Activated CD8-positive, alpha-beta T cell treated with anti-CD3 and anti-CD28 coated beads, Interleukin-2, amount 10 ng/mL, durations not matched to agents 7 days and 5 days (primary cell): ENCODE measurements around the gene NF1. TPM values are rescaled to one million over a fixed set of nuclear protein-coding genes. Genes with fewer than 3 reads are reported as not detected.

ENCODE experiments used
- ATAC-seq: fragments of 150-1000 bp; cut with Tn5 transposase; one replicate; pipeline ENCODE4 v1.10.0; 2021; ENCODE audit warnings: moderate library complexity
- CTCF ChIA-PET: fragments of 350-600 bp; sonication (Branson Sonifier 250); formaldehyde crosslinking; loops from one replicate; lab custom pipeline; 2021; ENCODE audit warnings: antibody characterized with exemption; lab: Charles Lee
- POLR2A ChIA-PET: fragments of 350-600 bp; sonication (Branson Sonifier 250); formaldehyde crosslinking; loops from one replicate; lab custom pipeline; 2021; ENCODE audit warnings: antibody characterized with exemption; lab: Charles Lee
- DNase-seq: peaks from one replicate; pipeline ENCODE4 v3.0.0-alpha.2; 2020
- H3K27ac Mint-ChIP-seq: one replicate; pipeline ENCODE4 v1.8.0; 2021; ENCODE audit warnings: mild to moderate bottlenecking, mixed read lengths
- H3K27me3 Mint-ChIP-seq: one replicate; pipeline ENCODE4 v1.8.0; 2021; ENCODE audit warnings: low read depth, mixed read lengths
- H3K36me3 Mint-ChIP-seq: one replicate; pipeline ENCODE4 v1.8.0; 2021; ENCODE audit warnings: low read depth, mixed read lengths
- H3K4me1 Mint-ChIP-seq: one replicate; pipeline ENCODE4 v1.8.0; 2021; ENCODE audit warnings: low read depth, mixed read lengths
- H3K4me3 Mint-ChIP-seq: one replicate; pipeline ENCODE4 v1.8.0; 2021; ENCODE audit warnings: mild to moderate bottlenecking, mixed read lengths
- H3K9me3 Mint-ChIP-seq: one replicate; pipeline ENCODE4 v1.8.0; 2022; ENCODE audit warnings: mixed read lengths; ENCODE audit not compliant: insufficient read depth
- total RNA-seq, 2 experiments: library from RNA; stranded (reverse); gene quantifications; one replicate each; pipeline ENCODE4 v1.2.3, GENCODE V29; 2021

The NF1 gene
- total RNA-seq, 2 experiments from 2014 or later = 16.7 to 17.4 TPM

DNA sequence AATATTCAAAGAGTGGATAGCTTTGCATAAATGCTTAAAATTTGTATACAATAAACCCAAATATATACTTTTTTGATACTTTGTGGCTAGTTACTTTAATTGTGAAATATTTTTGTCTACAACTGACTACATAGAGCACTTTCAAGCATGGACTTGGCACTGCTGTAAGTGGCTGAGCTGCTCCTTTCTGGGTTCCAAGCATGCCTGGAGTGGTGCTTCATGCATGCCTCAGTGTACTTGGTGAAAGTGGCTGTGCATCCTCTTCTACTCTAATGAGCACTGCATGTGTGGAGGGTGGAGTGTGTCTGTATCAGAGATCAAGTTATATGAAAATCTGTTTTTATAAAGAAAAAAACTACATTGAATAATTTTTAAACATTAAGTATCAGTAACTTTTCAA is 108.2 kb downstream of the NF1 start:
- no peaks in the 10 kb centered on the region for H3K27me3 Mint-ChIP-seq
- H3K4me1 Mint-ChIP-seq = no peaks in the 10 kb centered on the region
- H3K27ac Mint-ChIP-seq = no peak overlapping the region
- DNase-seq (no peak), ATAC-seq (no peak)
- H3K9me3 Mint-ChIP-seq = no peaks in the 10 kb centered on the region
- ChIA-PET CTCF (interaction anchor here (1.2 to 1.4 kb wide), 2 partner anchors 13 to 170 kb away, joined by 3 to 9 read pairs; no protein-coding TSS in a partner anchor), POLR2A (no interaction called here)
- H3K36me3 Mint-ChIP-seq = no peaks in the 10 kb centered on the region
- H3K4me3 Mint-ChIP-seq = no peak overlapping the region

DNA sequence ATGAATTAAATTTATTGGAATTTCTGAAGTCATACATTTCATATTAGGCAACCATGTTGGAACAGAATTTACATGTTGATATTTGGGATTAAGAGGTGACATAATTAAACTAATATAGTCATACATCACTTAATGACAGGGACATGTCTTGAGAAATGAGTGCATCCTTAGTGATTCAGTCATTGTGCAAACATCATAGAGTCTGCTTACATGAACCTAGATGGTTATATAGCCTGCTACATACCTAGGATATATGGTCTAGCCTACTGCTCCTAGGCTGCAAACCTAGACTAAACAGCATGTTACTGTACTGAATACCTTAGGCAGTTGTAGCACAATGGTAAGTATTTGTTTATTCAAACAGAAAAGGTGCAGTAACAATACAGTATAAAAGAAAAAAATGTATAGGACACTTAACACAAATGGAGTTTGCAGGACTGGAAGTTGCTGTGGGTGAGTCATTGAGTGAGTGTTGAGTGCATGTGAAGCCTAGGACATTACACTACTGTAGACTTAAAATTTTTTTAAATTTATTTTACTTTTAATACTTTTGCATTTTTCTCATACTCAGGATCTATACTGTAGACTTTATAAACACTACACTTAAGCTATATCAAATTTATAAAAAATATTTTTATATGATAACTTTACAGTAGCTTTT is 116.7 kb downstream of the NF1 start:
- H3K27ac Mint-ChIP-seq = no peak overlapping the region
- H3K4me1 Mint-ChIP-seq = no peaks in the 10 kb centered on the region
- ATAC-seq (no peak), DNase-seq (no peak)
- no peaks in the 10 kb centered on the region for H3K36me3 Mint-ChIP-seq
- H3K9me3 Mint-ChIP-seq = no peaks in the 10 kb centered on the region
- ChIA-PET POLR2A (no interaction called here), CTCF (no interaction called here)
- H3K4me3 Mint-ChIP-seq = no peak overlapping the region
- no peaks in the 10 kb centered on the region for H3K27me3 Mint-ChIP-seq

DNA sequence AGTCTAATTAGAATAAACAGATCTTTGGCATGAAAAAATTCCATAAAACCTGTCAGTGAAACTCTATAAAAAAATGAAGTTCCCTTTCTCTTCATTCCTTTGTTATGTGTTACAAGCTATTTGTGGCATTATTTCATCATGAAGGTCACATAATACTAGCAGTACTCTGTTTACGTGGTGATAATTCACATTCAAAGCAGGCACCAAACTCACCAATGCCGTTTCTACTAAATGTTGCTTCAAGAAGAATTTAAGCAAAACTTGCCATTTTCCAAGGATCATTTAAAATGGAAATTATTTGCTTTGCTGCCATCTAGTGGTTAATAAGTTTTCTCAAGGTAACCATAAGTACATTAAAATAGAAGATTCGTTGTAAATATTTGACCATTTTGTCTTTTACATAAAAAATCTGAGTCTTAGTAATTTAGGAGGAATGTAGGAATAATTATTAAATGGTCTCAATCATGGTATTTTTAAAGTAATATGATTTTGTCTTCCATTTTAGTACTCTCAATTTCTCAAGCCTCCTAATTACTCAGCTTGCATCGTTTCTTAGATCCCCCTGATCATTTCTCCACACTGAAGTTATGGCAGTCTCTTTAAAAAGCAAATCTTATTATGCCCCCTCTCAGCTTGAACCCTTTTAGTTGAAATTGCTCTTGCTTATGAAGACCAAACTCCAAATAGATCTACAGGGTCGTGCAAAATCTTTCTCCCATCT is 121.4 kb downstream of the NF1 start:
- Mint-ChIP-seq H3K4me1 (no peaks in the 10 kb centered on the region), H3K27me3 (no peaks in the 10 kb centered on the region), H3K9me3 (no peaks in the 10 kb centered on the region), H3K36me3 (no peaks in the 10 kb centered on the region), H3K4me3 (no peak overlapping the region), H3K27ac (no peak overlapping the region)
- DNase-seq = no peak
- POLR2A ChIA-PET = no interaction called here
- ATAC-seq = no peak
- CTCF ChIA-PET = interaction anchor here (0.6 to 3.8 kb wide), 38 partner anchors 8 to 323 kb away, joined by 3 to 16 read pairs (median 4); partner anchors contain the start of genes RNF135 and TEFM

DNA sequence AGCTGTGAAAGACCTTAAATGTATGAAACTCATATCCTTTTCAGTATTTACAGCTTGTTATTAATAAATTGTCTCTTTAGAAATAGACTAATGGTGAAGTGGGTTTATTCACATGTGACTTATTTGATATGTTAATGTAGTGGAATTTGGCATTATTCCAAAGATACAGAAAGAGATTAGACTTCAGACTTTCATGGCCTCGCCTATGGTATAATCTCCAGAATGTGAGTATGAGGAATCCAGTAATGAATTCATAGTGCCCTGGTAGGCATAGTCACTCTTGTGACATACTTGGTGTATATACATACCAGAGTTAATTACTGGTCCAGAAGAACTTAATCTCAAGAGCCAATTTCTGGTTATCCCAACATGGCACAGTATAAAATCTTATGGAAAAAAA is 129.6 kb downstream of the NF1 start:
- ChIA-PET POLR2A (no interaction called here), CTCF (interaction anchor here (1.7 to 3.2 kb wide), 2 partner anchors 9 to 148 kb away, joined by 5 to 10 read pairs; no protein-coding TSS in a partner anchor)
- peaks cover 2% of the 10 kb centered on the region for H3K36me3 Mint-ChIP-seq
- ATAC-seq (no peak), DNase-seq (no peak)
- no peaks in the 10 kb centered on the region for H3K9me3 Mint-ChIP-seq
- no peaks in the 10 kb centered on the region for H3K27me3 Mint-ChIP-seq
- H3K27ac Mint-ChIP-seq = no peak overlapping the region
- H3K4me1 Mint-ChIP-seq = peaks cover 13% of the 10 kb centered on the region
- no peak overlapping the region for H3K4me3 Mint-ChIP-seq

DNA sequence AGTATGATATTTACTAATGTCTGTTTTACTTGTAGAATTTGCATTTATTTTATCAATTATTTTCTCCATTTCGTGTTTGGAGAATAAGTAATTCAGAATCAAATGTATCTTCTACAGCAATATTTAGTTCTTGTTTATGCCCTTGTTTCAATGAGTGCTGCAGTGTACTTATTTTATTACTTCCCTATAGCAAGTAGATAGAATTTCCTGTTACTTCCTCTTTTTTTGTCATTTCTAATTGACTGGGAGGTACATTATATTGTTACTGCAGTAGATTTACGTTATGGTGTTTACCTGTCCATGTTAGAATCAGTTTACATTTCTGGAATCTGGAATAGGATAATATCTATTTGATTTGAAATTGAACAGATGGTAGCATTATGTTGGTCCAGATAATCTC is 131.1 kb downstream of the NF1 start:
- Mint-ChIP-seq H3K36me3 (peaks cover 2% of the 10 kb centered on the region), H3K27me3 (no peaks in the 10 kb centered on the region), H3K4me3 (no peak overlapping the region), H3K4me1 (peaks cover 13% of the 10 kb centered on the region), H3K27ac (no peak overlapping the region), H3K9me3 (no peaks in the 10 kb centered on the region)
- CTCF ChIA-PET = interaction anchor here (3.2 kb wide), 1 partner anchor 11 kb away, joined by 10 read pairs; no protein-coding TSS in a partner anchor
- ATAC-seq (no peak), DNase-seq (no peak)
- POLR2A ChIA-PET = no interaction called here

DNA sequence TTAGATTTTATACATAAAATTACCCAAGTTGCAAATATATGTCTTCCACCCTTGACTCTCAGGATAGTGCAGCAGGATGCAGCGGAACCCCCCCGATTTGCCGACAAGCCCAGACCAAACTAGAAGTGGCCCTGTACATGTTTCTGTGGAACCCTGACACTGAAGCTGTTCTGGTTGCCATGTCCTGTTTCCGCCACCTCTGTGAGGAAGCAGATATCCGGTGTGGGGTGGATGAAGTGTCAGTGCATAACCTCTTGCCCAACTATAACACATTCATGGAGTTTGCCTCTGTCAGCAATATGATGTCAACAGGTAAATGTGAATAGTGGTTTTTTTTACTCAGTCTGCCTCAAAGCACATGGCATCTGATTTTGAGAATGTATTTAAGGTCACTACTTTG is 131.6 kb downstream of the NF1 start:
- ChIA-PET POLR2A (no interaction called here), CTCF (interaction anchor here (2.3 kb wide), 1 partner anchor 11 kb away, joined by 13 read pairs; no protein-coding TSS in a partner anchor)
- Mint-ChIP-seq H3K4me3 (no peak overlapping the region), H3K36me3 (peaks cover 2% of the 10 kb centered on the region), H3K4me1 (peaks cover 13% of the 10 kb centered on the region), H3K27me3 (no peaks in the 10 kb centered on the region), H3K27ac (no peak overlapping the region), H3K9me3 (no peaks in the 10 kb centered on the region)
- DNase-seq = peak; percentile 27
- no peak for ATAC-seq

DNA sequence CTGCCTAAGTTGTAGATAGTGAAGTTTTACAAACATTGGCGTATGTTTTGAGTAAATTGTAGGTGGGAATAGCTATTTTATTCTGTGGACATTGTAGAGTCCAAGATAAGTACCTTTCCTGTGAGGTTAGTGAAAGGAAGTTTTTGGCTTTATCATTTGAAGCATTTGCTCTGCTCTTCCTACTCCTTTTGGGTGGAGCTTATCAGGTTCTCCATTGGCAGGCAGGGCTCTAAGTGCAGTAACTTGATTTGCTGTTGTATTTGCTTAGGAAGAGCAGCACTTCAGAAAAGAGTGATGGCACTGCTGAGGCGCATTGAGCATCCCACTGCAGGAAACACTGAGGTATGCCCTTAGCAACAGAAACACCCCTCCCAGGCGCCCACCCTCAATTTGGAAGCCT is 132.2 kb downstream of the NF1 start:
- H3K27me3 Mint-ChIP-seq = no peaks in the 10 kb centered on the region
- peaks cover 13% of the 10 kb centered on the region for H3K4me1 Mint-ChIP-seq
- POLR2A ChIA-PET = no interaction called here
- H3K4me3 Mint-ChIP-seq = no peak overlapping the region
- DNase-seq (no peak), ATAC-seq (no peak)
- CTCF ChIA-PET = interaction anchor here (1.6 to 2.3 kb wide), 2 partner anchors 11 to 18 kb away, joined by 4 to 13 read pairs; no protein-coding TSS in a partner anchor
- H3K9me3 Mint-ChIP-seq = no peaks in the 10 kb centered on the region
- H3K27ac Mint-ChIP-seq = no peak overlapping the region
- peaks cover 2% of the 10 kb centered on the region for H3K36me3 Mint-ChIP-seq

DNA sequence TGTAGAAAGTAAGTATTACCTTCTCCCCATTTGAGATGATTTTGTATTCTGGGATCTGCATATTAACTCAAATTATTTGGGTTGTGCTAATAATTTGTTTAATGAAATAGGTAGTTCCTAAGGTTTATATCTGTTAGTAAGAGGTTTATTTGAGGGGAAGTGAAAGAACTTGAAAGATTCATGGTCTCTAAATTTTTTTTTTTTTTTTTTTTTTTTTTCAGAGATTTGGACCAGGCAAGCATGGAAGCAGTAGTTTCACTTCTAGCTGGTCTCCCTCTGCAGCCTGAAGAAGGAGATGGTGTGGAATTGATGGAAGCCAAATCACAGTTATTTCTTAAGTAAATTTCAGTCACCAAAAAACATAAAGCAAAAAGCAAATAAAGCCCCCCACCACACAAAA is 137.1 kb downstream of the NF1 start:
- Mint-ChIP-seq H3K4me3 (no peak overlapping the region), H3K27me3 (no peaks in the 10 kb centered on the region), H3K4me1 (peaks cover 3% of the 10 kb centered on the region), H3K9me3 (no peaks in the 10 kb centered on the region), H3K36me3 (peaks cover 16% of the 10 kb centered on the region), H3K27ac (no peak overlapping the region)
- ATAC-seq = no peak
- ChIA-PET POLR2A (no interaction called here), CTCF (no interaction called here)
- no peak for DNase-seq

DNA sequence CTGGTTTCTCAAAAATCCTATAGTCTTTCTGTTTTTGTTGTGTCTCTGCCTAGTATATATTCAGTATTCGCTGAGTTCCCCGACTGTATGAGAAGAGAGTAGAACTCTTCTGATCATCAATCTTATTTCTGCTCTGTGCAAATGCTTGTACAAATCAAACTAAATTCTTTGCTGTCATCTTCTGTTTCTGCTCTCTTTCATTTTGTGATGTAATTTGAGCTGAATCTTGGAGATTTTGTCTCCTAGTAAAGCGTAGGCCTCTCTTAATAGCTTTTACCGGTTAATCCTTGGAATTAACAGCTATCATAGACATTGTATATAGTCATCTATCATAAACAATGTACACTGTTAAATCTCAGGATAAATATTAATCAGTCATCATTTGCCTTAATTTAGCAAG is 140.3 kb downstream of the NF1 start:
- Mint-ChIP-seq H3K9me3 (no peaks in the 10 kb centered on the region), H3K4me3 (no peak overlapping the region), H3K36me3 (peaks cover 17% of the 10 kb centered on the region), H3K27ac (no peak overlapping the region), H3K4me1 (no peaks in the 10 kb centered on the region), H3K27me3 (no peaks in the 10 kb centered on the region)
- ChIA-PET POLR2A (no interaction called here), CTCF (interaction anchor here (0.7 kb wide), 1 partner anchor 138 kb away, joined by 3 read pairs; no protein-coding TSS in a partner anchor)
- ATAC-seq = no peak
- no peak for DNase-seq

DNA sequence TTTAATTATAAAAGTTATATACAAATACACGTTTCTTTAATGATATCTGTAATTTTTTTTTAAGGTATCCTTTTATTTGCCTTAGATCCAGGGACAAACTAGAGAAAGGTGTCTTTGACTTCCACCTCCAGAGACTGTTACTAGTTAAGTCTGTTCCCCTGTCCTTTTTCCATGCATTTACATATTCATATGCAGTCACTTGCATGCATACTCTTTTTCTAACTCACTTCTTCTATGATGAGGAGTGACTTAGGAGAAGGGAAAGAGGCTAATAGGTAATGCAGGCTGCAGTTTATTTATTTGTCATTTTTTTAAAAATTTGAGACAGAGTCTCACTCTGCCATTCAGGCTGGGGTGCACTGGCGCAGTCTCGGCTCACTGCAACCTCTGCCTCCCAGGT is 141.4 kb downstream of the NF1 start:
- ChIA-PET POLR2A (no interaction called here), CTCF (interaction anchor here (0.7 kb wide), 1 partner anchor 137 kb away, joined by 3 read pairs; no protein-coding TSS in a partner anchor)
- Mint-ChIP-seq H3K27ac (no peak overlapping the region), H3K9me3 (no peaks in the 10 kb centered on the region), H3K4me1 (peaks cover under 1% of the 10 kb centered on the region), H3K27me3 (no peaks in the 10 kb centered on the region), H3K4me3 (no peak overlapping the region), H3K36me3 (peaks cover 22% of the 10 kb centered on the region)
- DNase-seq = no peak
- no peak for ATAC-seq

DNA sequence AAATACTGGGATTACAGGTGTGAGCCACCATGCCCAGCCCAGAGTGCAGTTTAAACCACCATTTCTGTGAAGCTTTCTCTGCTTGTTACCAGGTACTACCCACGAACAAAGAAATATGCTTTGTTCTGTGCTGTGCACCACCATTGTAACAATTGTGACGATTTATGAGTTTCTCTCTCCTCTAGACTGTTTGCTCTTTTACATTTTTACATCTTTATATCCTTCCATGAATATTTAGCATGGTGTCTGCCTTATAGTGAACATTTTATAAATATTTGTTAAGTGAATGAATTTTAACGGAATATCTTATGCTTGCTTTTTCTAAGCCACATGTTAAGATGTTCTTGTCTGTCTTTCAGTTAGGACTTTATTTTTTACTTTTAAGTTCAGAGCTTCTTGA is 141.9 kb downstream of the NF1 start:
- ChIA-PET POLR2A (no interaction called here), CTCF (interaction anchor here (1.1 kb wide), 1 partner anchor 21 kb away, joined by 3 read pairs; no protein-coding TSS in a partner anchor)
- ATAC-seq (no peak), DNase-seq (no peak)
- peaks cover 26% of the 10 kb centered on the region for H3K36me3 Mint-ChIP-seq
- no peak overlapping the region for H3K27ac Mint-ChIP-seq
- H3K27me3 Mint-ChIP-seq = no peaks in the 10 kb centered on the region
- no peaks in the 10 kb centered on the region for H3K9me3 Mint-ChIP-seq
- peaks cover 6% of the 10 kb centered on the region for H3K4me1 Mint-ChIP-seq
- H3K4me3 Mint-ChIP-seq = no peak overlapping the region

DNA sequence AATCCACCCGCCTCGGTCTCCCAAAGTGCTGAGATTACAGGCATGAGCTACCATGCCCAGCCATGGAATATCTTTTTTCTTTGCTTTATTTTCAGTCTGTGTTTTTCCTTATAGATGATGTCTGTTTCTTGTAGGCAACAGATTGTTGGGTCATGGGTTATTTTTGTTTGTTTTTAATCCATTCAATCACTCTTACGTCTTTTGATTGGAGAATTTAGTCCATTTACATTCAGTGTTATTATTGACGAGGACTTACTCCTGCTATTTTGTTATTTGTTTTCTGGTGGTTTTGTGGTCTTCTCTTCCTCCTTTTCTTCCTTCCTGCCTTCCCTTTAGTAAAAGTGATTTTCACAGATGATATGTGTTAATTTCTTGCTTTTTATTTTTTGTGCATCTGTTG is 146.3 kb downstream of the NF1 start:
- ChIA-PET POLR2A (no interaction called here), CTCF (interaction anchor here (0.6 kb wide), 1 partner anchor 12 kb away, joined by 3 read pairs; no protein-coding TSS in a partner anchor)
- no peaks in the 10 kb centered on the region for H3K27me3 Mint-ChIP-seq
- H3K9me3 Mint-ChIP-seq = no peaks in the 10 kb centered on the region
- no peak overlapping the region for H3K27ac Mint-ChIP-seq
- no peak for DNase-seq
- H3K4me3 Mint-ChIP-seq = no peak overlapping the region
- ATAC-seq = no peak
- H3K4me1 Mint-ChIP-seq = peaks cover 6% of the 10 kb centered on the region
- peaks cover 17% of the 10 kb centered on the region for H3K36me3 Mint-ChIP-seq
